ENCODE data around the gene ZNF829. TPM values are rescaled to one million over a fixed set of nuclear protein-coding genes. Genes with fewer than 3 reads are reported as not detected.

Gene ZNF829
- total RNA-seq, 4 donors from 2014 or later = 4.3 to 8.7 (median 6.1) TPM

DNA sequence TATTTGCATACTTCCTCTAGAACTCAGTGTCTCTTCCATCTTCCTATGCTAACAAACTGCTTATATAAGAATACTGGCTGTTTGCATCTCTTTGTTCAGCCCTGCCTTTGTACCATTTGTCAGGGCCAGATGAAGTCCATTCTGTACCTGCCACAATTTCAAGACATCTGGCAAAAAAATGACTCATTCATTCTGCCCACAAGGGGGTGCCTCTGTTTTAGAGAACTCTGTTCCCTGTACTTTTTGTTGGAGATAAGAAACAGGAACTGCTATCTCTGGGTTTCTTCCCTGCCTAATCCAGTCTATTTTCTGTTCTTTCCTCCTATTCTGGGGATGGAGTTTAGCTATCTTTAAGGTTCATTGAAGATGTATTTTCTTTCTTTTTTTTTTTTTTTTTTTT is 23.1 kb upstream of the ZNF829 start:
- Histone ChIP-seq H3K4me1 (no peaks in the 10 kb centered on the region), H3K27me3 (no peaks in the 10 kb centered on the region), H3K4me3 (replicated peaks in 1 of 3) (no peak overlapping the region), H3K27ac (no peak overlapping the region), H3K36me3 (peaks cover 30 to 34% of the 10 kb centered on the region in 2 donors), H3K9me3 (no peaks in the 10 kb centered on the region)
- TF ChIP-seq POLR2A (IDR thresholded peaks at IDR 0.05) = no peak
- TF ChIP-seq, protein P1, sequence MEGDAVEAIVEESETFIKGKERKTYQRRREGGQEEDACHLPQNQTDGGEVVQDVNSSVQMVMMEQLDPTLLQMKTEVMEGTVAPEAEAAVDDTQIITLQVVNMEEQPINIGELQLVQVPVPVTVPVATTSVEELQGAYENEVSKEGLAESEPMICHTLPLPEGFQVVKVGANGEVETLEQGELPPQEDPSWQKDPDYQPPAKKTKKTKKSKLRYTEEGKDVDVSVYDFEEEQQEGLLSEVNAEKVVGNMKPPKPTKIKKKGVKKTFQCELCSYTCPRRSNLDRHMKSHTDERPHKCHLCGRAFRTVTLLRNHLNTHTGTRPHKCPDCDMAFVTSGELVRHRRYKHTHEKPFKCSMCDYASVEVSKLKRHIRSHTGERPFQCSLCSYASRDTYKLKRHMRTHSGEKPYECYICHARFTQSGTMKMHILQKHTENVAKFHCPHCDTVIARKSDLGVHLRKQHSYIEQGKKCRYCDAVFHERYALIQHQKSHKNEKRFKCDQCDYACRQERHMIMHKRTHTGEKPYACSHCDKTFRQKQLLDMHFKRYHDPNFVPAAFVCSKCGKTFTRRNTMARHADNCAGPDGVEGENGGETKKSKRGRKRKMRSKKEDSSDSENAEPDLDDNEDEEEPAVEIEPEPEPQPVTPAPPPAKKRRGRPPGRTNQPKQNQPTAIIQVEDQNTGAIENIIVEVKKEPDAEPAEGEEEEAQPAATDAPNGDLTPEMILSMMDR (IDR thresholded peaks at IDR 0.05) = peak in 1 of 6 experiments; percentile 24
- intact Hi-C loops (cut with DNase I) = no loop called here
- DNase-seq = no peak

DNA sequence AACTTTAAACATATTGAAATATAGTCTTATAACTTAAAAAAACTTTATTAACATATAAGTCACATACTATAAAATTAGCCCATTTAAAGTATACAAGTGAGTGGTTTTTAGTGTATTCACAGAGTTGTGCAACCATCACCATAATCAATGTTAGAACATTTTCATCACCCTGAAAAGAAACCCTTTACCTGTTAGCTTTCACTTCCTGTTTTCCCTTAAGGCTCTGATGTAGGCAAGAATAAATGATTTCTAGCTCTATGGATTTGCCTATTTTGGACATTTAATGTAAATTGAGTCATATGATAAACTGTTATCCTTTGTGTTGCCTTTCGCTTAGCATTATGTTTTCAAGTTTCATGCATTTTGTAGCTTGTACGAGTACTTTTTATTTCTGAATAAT is 15.6 kb upstream of the ZNF829 start:
- no peak for TF ChIP-seq POLR2A (IDR thresholded peaks at IDR 0.05)
- TF ChIP-seq, protein P1 (IDR thresholded peaks at IDR 0.05) = no peak
- 94 to 97% methylated on average over 2 of the region's 2 CpGs for WGBS, 2 donors
- Histone ChIP-seq H3K4me1 (no peaks in the 10 kb centered on the region), H3K27ac (no peak overlapping the region), H3K27me3 (no peaks in the 10 kb centered on the region), H3K36me3 (peaks cover 5 to 9% of the 10 kb centered on the region in 2 donors), H3K9me3 (no peaks in the 10 kb centered on the region), H3K4me3 (replicated peaks in 1 of 3) (no peak overlapping the region)
- intact Hi-C loops (cut with DNase I) = no loop called here
- no peak for DNase-seq

GRCh38 chr19:36918090-36918489 is 2.0 kb upstream of the ZNF829 start:
- TF ChIP-seq, protein P1 (IDR thresholded peaks at IDR 0.05) = no peak
- no peak for TF ChIP-seq POLR2A (IDR thresholded peaks at IDR 0.05)
- H3K36me3 ChIP-seq = peaks cover 8 to 15% of the 10 kb centered on the region in 2 donors
- no peaks in the 10 kb centered on the region for H3K27me3 ChIP-seq
- DNase-seq = no peak
- 95 to 97% methylated on average over 9 of the region's 9 CpGs for WGBS, 2 donors
- no peak overlapping the region for H3K27ac ChIP-seq
- no peak overlapping the region for H3K4me3 ChIP-seq (replicated peaks in 1 of 3)
- intact Hi-C loops (cut with DNase I) = no loop called here
- H3K9me3 ChIP-seq = no peaks in the 10 kb centered on the region
- peaks cover 12 to 14% of the 10 kb centered on the region in 2 donors for H3K4me1 ChIP-seq

- peak; percentile 9 to 16 for DNase-seq
Observed at GRCh38 chr19:36916991-36917390, 900 bp upstream of the ZNF829 start.

GRCh38 chr19:36898422-36898821 is 17.7 kb downstream of the ZNF829 start:
- Histone ChIP-seq H3K4me3 (replicated peaks in 1 of 3) (no peak overlapping the region), H3K9me3 (no peaks in the 10 kb centered on the region), H3K27ac (no peak overlapping the region), H3K4me1 (no peaks in the 10 kb centered on the region), H3K27me3 (no peaks in the 10 kb centered on the region), H3K36me3 (peaks cover 52 to 76% of the 10 kb centered on the region in 2 donors)
- intact Hi-C loops (cut with DNase I) = no loop called here
- WGBS, 2 donors = 95 to 99% methylated on average over 4 of the region's 4 CpGs
- TF ChIP-seq, protein P1 (IDR thresholded peaks at IDR 0.05) = no peak
- no peak for TF ChIP-seq POLR2A (IDR thresholded peaks at IDR 0.05)
- no peak for DNase-seq

More at GRCh38 chr19:36916991-36917390, 900 bp upstream of the ZNF829 start:
- Histone ChIP-seq H3K27me3 (no peaks in the 10 kb centered on the region), H3K4me1 (peaks cover 12 to 14% of the 10 kb centered on the region in 2 donors), H3K27ac (peak overlapping the region in 1 of 3 donors; percentile 93), H3K9me3 (no peaks in the 10 kb centered on the region), H3K36me3 (peaks cover 0 to 7% of the 10 kb centered on the region in 2 donors), H3K4me3 (replicated peaks in 1 of 3) (peak overlapping the region; percentile 46 to 84 (median 57))
- TF ChIP-seq, protein P1 (IDR thresholded peaks at IDR 0.05) = no peak
- TF ChIP-seq POLR2A (IDR thresholded peaks at IDR 0.05) = no peak
- 35 to 41% methylated on average over 7 of the region's 7 CpGs for WGBS, 2 donors
- intact Hi-C loops (cut with DNase I) = no loop called here

All from thyroid gland (tissue), 4 donors.